ENCODE results near the gene LIPK.

Gene LIPK

GRCh38 chr10:88755753-88756152, 49.7 kb downstream of the LIPK start:
- DNase-seq (ENCODE audit: low read depth, low spot score): no peak
- TF ChIP-seq, protein P1, sequence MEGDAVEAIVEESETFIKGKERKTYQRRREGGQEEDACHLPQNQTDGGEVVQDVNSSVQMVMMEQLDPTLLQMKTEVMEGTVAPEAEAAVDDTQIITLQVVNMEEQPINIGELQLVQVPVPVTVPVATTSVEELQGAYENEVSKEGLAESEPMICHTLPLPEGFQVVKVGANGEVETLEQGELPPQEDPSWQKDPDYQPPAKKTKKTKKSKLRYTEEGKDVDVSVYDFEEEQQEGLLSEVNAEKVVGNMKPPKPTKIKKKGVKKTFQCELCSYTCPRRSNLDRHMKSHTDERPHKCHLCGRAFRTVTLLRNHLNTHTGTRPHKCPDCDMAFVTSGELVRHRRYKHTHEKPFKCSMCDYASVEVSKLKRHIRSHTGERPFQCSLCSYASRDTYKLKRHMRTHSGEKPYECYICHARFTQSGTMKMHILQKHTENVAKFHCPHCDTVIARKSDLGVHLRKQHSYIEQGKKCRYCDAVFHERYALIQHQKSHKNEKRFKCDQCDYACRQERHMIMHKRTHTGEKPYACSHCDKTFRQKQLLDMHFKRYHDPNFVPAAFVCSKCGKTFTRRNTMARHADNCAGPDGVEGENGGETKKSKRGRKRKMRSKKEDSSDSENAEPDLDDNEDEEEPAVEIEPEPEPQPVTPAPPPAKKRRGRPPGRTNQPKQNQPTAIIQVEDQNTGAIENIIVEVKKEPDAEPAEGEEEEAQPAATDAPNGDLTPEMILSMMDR (IDR thresholded peaks at IDR 0.05; ENCODE audit: low read depth, low read length): no peak
- in situ Hi-C loops (cut with HindIII; ENCODE audit: low sequenced_read_pairs): no loop called here
- H3K4me3 ChIP-seq (ENCODE audit: low read depth, low read length): no peak overlapping the region

DNA sequence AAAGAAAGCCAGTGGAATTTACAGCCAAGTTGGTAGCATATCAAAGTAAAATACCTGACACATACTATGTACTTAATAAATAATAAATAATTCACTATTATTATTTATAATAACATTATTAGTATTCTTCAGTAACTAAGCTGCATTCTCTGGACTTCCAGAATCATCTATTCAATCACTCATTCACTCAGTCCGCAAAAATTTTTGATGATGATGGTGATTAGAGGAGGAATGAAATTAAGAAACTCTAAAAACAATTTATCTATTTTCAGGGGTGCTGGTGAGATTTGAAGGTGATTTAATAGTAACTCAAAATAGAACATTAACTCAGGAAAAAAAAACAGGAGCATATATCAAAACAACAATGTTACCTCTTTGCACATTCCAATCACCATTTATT, 50.6 kb downstream of the LIPK start:
- in situ Hi-C loops (cut with HindIII; ENCODE audit: low sequenced_read_pairs): no loop called here
- DNase-seq (ENCODE audit: low read depth, low spot score): no peak
- TF ChIP-seq, protein P1 (IDR thresholded peaks at IDR 0.05; ENCODE audit: low read depth, low read length): no peak
- no peak overlapping the region for H3K4me3 ChIP-seq (ENCODE audit: low read depth, low read length)

DNA sequence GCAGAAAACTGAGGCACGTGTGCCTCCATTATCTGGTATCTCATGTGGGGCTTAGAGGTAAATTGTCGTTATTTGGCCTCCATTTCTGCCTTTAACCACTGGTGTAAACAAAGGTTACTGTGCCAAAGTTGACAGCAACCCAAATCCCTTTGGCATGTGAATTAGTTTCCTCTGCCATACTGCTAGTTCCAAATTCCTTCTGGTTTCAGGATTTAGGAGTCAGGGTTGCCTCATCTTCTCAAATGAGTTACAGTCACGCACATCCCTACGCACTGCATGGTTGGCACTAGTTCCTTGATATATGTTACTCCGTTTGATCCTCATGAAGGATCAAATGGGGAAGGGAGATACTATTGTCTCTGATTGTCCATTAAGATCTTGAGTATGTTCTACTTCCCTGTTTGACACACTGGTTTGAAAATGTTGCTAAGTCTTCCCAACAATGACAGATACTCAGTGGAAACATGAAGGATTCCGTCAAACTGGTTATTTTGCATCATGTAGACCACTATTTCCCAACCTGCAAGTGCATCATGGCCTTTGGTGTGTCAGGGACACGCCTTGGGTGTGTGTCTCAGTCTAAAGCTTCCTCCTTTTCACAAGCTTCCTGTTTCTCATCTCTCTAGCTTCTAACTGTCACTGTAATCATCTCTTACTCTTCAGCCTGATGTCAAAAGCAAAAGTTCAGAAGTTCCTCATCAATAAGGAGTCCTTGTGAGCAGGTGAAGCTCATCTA, 53.5 kb downstream of the LIPK start, which contains the start of gene LIPN:
LIPN (plus strand) TSS at position 655 of the 736 bp plus-strand sequence. CDS start 1,386 bp downstream, outside the sequence.
- TF ChIP-seq, protein P1 (IDR thresholded peaks at IDR 0.05; ENCODE audit: low read depth, low read length): no peak

DNA sequence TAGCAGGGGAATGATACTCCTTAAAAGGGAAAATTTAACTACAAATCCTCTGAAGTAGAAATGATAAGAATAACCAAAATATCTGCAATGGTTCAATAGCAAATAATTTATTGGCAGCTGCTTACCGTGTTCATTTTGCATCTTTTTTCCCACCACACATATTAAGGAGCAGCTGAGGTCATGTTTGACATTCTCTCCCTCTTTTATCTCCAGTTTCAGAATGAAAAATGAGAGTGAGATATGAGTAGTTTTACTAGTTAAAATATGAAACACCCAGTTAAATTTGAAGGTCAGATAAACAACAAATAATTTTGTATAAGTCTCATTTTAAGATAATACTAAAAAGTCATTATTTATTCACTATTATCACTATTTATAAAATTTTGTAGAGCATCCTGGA, 56.9 kb downstream of the LIPK start:
- DNase-seq (ENCODE audit: low read depth, low spot score): no peak
- TF ChIP-seq, protein P1 (IDR thresholded peaks at IDR 0.05; ENCODE audit: low read depth, low read length): no peak
- in situ Hi-C loops (cut with HindIII; ENCODE audit: low sequenced_read_pairs): no loop called here
- no peak overlapping the region for H3K4me3 ChIP-seq (ENCODE audit: low read depth, low read length)

More for the DNA sequence above, 53.5 kb downstream of the LIPK start, which contains the start of gene LIPN:
- no peak within 1 kb of the TSS for H3K4me3 ChIP-seq (ENCODE audit: low read depth, low read length)
- in situ Hi-C loops (cut with HindIII; ENCODE audit: low sequenced_read_pairs): no loop called here
- DNase-seq (ENCODE audit: low read depth, low spot score): no peak

DNA sequence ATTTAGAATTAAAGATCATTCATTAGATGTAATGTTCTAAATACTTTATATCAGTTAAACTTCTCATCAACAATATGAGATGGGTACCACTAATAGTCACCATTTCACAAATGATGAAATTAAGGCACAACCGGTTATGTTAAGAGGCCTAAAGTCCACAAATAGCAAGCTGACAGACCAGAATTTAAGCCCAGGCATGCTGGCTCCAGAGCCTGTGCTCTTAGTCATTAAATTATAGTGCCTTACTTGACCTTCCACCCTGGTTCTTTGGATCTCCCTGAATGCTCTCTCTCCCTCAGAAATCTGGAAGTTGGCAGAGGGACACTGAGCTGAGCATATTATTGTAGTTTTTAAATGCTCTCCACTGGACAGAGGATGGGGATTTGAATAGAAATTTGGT, 57.4 kb downstream of the LIPK start:
- DNase-seq (ENCODE audit: low read depth, low spot score): no peak
- in situ Hi-C loops (cut with HindIII; ENCODE audit: low sequenced_read_pairs): no loop called here
- TF ChIP-seq, protein P1 (IDR thresholded peaks at IDR 0.05; ENCODE audit: low read depth, low read length): no peak
- H3K4me3 ChIP-seq (ENCODE audit: low read depth, low read length): no peak overlapping the region

GRCh38 chr10:88764110-88764509, 58.1 kb downstream of the LIPK start:
- no peak overlapping the region for H3K4me3 ChIP-seq (ENCODE audit: low read depth, low read length)
- TF ChIP-seq, protein P1 (IDR thresholded peaks at IDR 0.05; ENCODE audit: low read depth, low read length): no peak
- DNase-seq (ENCODE audit: low read depth, low spot score): no peak
- in situ Hi-C loops (cut with HindIII; ENCODE audit: low sequenced_read_pairs): no loop called here
